ENCODE measurements around the gene SCART1.
"Not testable (repeated sequence)": the region's sequence is repeated elsewhere in the genome, so short reads cannot be mapped to it uniquely, and the experiment has no call there.

Gene SCART1

GRCh38 chr10:133424601-133425000, 29.1 kb upstream of the SCART1 start, which contains the start of gene SPRN:
SPRN (minus strand) TSS chr10:133424625; CDS start chr10:133423681, 944 bp downstream.
- H3K27me3 ChIP-seq (ENCODE audit: insufficient read depth, low read length, poor library complexity); H3K56ac ChIP-seq (ENCODE audit: low read length); DNase-seq; H2AK5ac ChIP-seq (ENCODE audit: low read length); H2BK120ac ChIP-seq (ENCODE audit: low read depth, low read length); H2BK5ac ChIP-seq (ENCODE audit: low read length); H3K4me3 ChIP-seq (ENCODE audit: low read length); H3K79me1 ChIP-seq (ENCODE audit: low read length); H3K4me1 ChIP-seq (ENCODE audit: control insufficient read depth, low read depth, low read length); H3K79me2 ChIP-seq (ENCODE audit: control insufficient read depth, insufficient read depth, low read length); H3K9ac ChIP-seq (ENCODE audit: low read length); H2BK15ac ChIP-seq (replicated peaks; ENCODE audit: low read depth); H3K18ac ChIP-seq (ENCODE audit: low read length); H3K4me2 ChIP-seq (ENCODE audit: low read length); H3K23ac ChIP-seq (ENCODE audit: low read length); H3K36me3 ChIP-seq (ENCODE audit: control insufficient read depth, insufficient read depth, low read length); H4K8ac ChIP-seq (ENCODE audit: low read depth, low read length); H4K5ac ChIP-seq (ENCODE audit: low read length); H3K4ac ChIP-seq (ENCODE audit: low read depth, low read length); H3K27ac ChIP-seq (ENCODE audit: low read depth, low read length): not testable (repeated sequence)
- WGBS (ENCODE audit: extremely low coverage, insufficient coverage, low lambda C conversion rate), result no CpG with 5 or more reads among the region's 37 CpGs

- not testable (repeated sequence) for H3K4me3 ChIP-seq (ENCODE audit: low read length); H4K8ac ChIP-seq (ENCODE audit: low read depth, low read length); H3K23ac ChIP-seq (ENCODE audit: low read length); H3K27me3 ChIP-seq (ENCODE audit: insufficient read depth, low read length, poor library complexity); H3K4ac ChIP-seq (ENCODE audit: low read depth, low read length); H3K56ac ChIP-seq (ENCODE audit: low read length); H4K5ac ChIP-seq (ENCODE audit: low read length); H3K4me1 ChIP-seq (ENCODE audit: control insufficient read depth, low read depth, low read length); H2BK120ac ChIP-seq (ENCODE audit: low read depth, low read length); H3K27ac ChIP-seq (ENCODE audit: low read depth, low read length); H3K9ac ChIP-seq (ENCODE audit: low read length); H3K18ac ChIP-seq (ENCODE audit: low read length); H2AK5ac ChIP-seq (ENCODE audit: low read length); H3K79me1 ChIP-seq (ENCODE audit: low read length); DNase-seq; H3K79me2 ChIP-seq (ENCODE audit: control insufficient read depth, insufficient read depth, low read length); H3K4me2 ChIP-seq (ENCODE audit: low read length); H3K36me3 ChIP-seq (ENCODE audit: control insufficient read depth, insufficient read depth, low read length); H2BK15ac ChIP-seq (replicated peaks; ENCODE audit: low read depth); H2BK5ac ChIP-seq (ENCODE audit: low read length)
- WGBS (ENCODE audit: extremely low coverage, insufficient coverage, low lambda C conversion rate), result no CpG with 5 or more reads among the region's 4 CpGs
These were observed 24.2 kb upstream of the SCART1 start for GRCh38 chr10:133429571-133429970.

GRCh38 chr10:133431888-133432613, 21.7 kb upstream of the SCART1 start:
- not testable (repeated sequence) for H3K27ac ChIP-seq (ENCODE audit: low read depth, low read length); H3K79me1 ChIP-seq (ENCODE audit: low read length); H3K4me2 ChIP-seq (ENCODE audit: low read length); H3K18ac ChIP-seq (ENCODE audit: low read length); H3K4me1 ChIP-seq (ENCODE audit: control insufficient read depth, low read depth, low read length); H3K79me2 ChIP-seq (ENCODE audit: control insufficient read depth, insufficient read depth, low read length); H3K36me3 ChIP-seq (ENCODE audit: control insufficient read depth, insufficient read depth, low read length); H3K4ac ChIP-seq (ENCODE audit: low read depth, low read length); H4K8ac ChIP-seq (ENCODE audit: low read depth, low read length); H3K23ac ChIP-seq (ENCODE audit: low read length); H3K56ac ChIP-seq (ENCODE audit: low read length); H2BK120ac ChIP-seq (ENCODE audit: low read depth, low read length); H3K4me3 ChIP-seq (ENCODE audit: low read length); H3K27me3 ChIP-seq (ENCODE audit: insufficient read depth, low read length, poor library complexity); H2BK5ac ChIP-seq (ENCODE audit: low read length); H4K5ac ChIP-seq (ENCODE audit: low read length); H3K9ac ChIP-seq (ENCODE audit: low read length); H2AK5ac ChIP-seq (ENCODE audit: low read length); DNase-seq; H2BK15ac ChIP-seq (replicated peaks; ENCODE audit: low read depth)
- no CpG with 5 or more reads among the region's 9 CpGs for WGBS (ENCODE audit: extremely low coverage, insufficient coverage, low lambda C conversion rate)

- H3K79me1 ChIP-seq (ENCODE audit: low read length); H3K4me1 ChIP-seq (ENCODE audit: control insufficient read depth, low read depth, low read length); H4K5ac ChIP-seq (ENCODE audit: low read length); H3K27ac ChIP-seq (ENCODE audit: low read depth, low read length); H3K4me2 ChIP-seq (ENCODE audit: low read length); H2BK5ac ChIP-seq (ENCODE audit: low read length); H3K4ac ChIP-seq (ENCODE audit: low read depth, low read length); H3K23ac ChIP-seq (ENCODE audit: low read length); H2BK120ac ChIP-seq (ENCODE audit: low read depth, low read length); H3K36me3 ChIP-seq (ENCODE audit: control insufficient read depth, insufficient read depth, low read length); DNase-seq; H4K8ac ChIP-seq (ENCODE audit: low read depth, low read length); H3K9ac ChIP-seq (ENCODE audit: low read length); H2AK5ac ChIP-seq (ENCODE audit: low read length); H3K56ac ChIP-seq (ENCODE audit: low read length); H2BK15ac ChIP-seq (replicated peaks; ENCODE audit: low read depth); H3K79me2 ChIP-seq (ENCODE audit: control insufficient read depth, insufficient read depth, low read length); H3K4me3 ChIP-seq (ENCODE audit: low read length); H3K27me3 ChIP-seq (ENCODE audit: insufficient read depth, low read length, poor library complexity); H3K18ac ChIP-seq (ENCODE audit: low read length): not testable (repeated sequence)
- no CpG with 5 or more reads among the region's 25 CpGs for WGBS (ENCODE audit: extremely low coverage, insufficient coverage, low lambda C conversion rate)
These were observed 21.0 kb upstream of the SCART1 start for GRCh38 chr10:133432789-133433188.

GRCh38 chr10:133438711-133439273, 15.0 kb upstream of the SCART1 start:
- peak; percentile 8 for DNase-seq
- no peak overlapping the region for H2BK120ac ChIP-seq (ENCODE audit: low read depth, low read length)

More at GRCh38 chr10:133438711-133439273, 15.0 kb upstream of the SCART1 start:
- Histone ChIP-seq H4K5ac (ENCODE audit: low read length) (no peak overlapping the region), H3K79me1 (ENCODE audit: low read length) (no peaks in the 10 kb centered on the region), H4K8ac (ENCODE audit: low read depth, low read length) (no peak overlapping the region), H3K27ac (ENCODE audit: low read depth, low read length) (no peak overlapping the region), H3K4me2 (ENCODE audit: low read length) (no peak overlapping the region), H3K4ac (ENCODE audit: low read depth, low read length) (no peak overlapping the region), H2BK15ac (replicated peaks; ENCODE audit: low read depth) (no peak overlapping the region), H3K79me2 (ENCODE audit: control insufficient read depth, insufficient read depth, low read length) (no peaks in the 10 kb centered on the region), H3K18ac (ENCODE audit: low read length) (no peak overlapping the region), H2AK5ac (ENCODE audit: low read length) (no peak overlapping the region), H2BK5ac (ENCODE audit: low read length) (no peak overlapping the region), H3K36me3 (ENCODE audit: control insufficient read depth, insufficient read depth, low read length) (no peaks in the 10 kb centered on the region), H3K27me3 (ENCODE audit: insufficient read depth, low read length, poor library complexity) (no peaks in the 10 kb centered on the region), H3K23ac (ENCODE audit: low read length) (no peak overlapping the region), H3K56ac (ENCODE audit: low read length) (no peak overlapping the region), H3K4me1 (ENCODE audit: control insufficient read depth, low read depth, low read length) (no peaks in the 10 kb centered on the region), H3K4me3 (ENCODE audit: low read length) (no peak overlapping the region), H3K9ac (ENCODE audit: low read length) (no peak overlapping the region)
- WGBS (ENCODE audit: extremely low coverage, insufficient coverage, low lambda C conversion rate), result no CpG with 5 or more reads among the region's 11 CpGs

All from mesendoderm (in vitro differentiated cells).